HG02763 (cell line): ENCODE measurements around the gene OGDH.
A peak's percentile ranks its signal among the peaks of the same experiment; 100 is the strongest.
"Not testable (repeated sequence)": the region's sequence is repeated elsewhere in the genome, so short reads cannot be mapped to it uniquely, and the experiment has no call there.

ENCODE experiments used
- ATAC-seq: cut with Tn5 transposase; IDR thresholded peaks from one replicate; pipeline ENCODE4 v1.9.1; 2021; ENCODE audit warnings: mild to moderate bottlenecking, moderate library complexity; ENCODE audit not compliant: unreplicated experiment

Gene OGDH

DNA sequence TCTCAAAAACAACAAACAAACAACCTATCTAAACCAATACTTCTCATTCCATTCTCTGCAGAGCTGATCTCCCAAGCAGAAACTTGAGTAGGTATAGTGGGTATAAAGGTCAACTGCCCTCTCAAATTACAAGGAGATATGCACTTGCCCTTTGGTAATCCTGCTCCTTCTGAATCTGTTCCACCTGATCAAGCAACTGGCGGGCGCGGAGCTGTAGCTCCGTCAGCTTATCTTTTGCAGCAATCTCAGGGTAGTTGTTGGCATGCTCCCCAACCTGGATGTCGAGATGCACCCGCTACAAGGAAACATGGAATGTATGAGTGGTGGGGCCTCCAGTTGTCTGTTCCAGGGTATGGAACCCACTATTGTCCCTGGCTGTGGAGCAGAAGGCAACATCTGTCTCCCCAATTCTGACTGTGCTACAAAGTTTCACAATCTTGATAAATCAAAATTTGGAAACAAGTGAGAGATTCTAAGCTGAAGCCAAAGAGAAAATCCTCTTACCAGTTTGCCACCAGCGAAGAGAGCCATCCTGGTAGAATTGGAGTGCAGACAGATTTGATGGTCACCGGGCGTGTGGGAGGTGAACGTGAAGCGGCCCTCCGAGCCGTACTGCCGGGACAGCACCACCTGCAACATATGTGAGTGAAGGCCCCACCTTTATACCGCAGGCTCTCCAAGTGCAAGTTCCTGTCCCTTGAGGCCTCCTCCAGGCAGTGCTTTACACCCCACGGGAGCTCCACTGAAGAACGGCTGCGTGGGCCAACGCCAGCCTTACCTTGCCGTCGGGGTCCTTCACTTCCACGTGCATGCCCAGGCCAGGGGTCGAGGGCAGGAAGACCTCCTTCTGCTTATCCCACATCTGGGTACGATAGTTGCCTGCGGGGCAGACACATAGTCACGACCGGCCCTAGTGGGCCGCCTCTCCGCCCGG lies 25.2 kb upstream of the OGDH start:
- ATAC-seq, result peak; percentile 28

- peak; percentile 95 for ATAC-seq
Measured at GRCh38 chr7:44581879-44582603, 24.4 kb upstream of the OGDH start, which contains the start of gene TMED4. Gene TMED4, minus strand, starts transcription at chr7:44582231. Its CDS starts 25 bp downstream, at chr7:44582206.

DNA sequence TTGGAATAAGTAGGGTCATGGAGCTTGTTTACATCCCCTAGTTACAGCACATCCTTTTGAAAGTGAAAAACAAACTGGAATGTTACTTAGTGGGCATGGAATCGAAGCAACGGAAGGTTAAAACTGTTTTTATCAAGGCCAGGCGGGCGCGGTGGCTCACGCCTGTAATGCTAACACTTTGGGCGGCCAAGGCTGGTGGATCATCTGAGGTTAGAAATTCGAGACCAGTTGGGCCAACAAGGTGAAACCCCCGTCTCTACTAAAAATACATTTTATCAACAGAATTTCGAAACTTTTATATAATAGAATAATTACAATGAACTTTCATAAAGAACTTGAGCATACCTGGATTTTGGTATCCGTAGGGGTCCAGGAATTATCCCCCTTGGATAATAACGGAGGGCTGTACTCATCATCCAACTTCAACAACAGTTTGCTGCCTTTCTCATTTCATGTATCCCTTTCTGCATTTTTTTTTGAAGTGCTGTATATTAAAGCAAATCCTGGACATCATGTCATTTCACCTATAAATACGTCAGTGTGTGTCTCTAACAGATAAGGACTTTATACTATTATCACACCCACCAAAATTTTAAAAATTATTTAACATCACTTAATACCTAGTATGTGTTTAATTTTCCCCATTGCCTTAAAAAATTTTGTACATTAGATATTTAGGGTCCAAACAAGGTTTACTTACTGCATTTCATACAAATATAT lies 23.1 kb upstream of the OGDH start:
- ATAC-seq, result no peak

- no peak for ATAC-seq
Measured at GRCh38 chr7:44587843-44588711, 18.4 kb upstream of the OGDH start.

DNA sequence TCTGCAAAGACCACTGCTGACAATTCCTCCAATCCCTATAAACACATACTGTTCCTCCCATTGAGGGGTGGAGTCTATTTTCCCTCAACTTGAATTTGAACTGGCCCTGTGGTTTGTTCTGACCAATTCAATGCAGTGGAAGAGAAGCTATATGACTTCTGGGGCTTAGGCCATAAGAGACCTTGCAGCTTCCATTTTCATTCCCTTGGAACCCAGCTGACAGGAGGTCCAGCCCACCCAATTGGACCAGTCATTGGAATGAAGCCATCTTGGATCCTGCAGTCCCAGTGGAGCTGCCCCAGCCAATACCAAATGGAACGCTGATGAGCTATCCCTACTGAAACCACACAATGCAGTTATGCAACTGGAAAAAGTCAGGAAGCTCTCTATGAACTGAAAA lies 15.5 kb upstream of the OGDH start:
- no peak for ATAC-seq

- no peak for ATAC-seq
Measured at GRCh38 chr7:44595934-44596635, 10.3 kb upstream of the OGDH start.

GRCh38 chr7:44597181-44597580 lies 9.2 kb upstream of the OGDH start:
- ATAC-seq, result not testable (repeated sequence)

DNA sequence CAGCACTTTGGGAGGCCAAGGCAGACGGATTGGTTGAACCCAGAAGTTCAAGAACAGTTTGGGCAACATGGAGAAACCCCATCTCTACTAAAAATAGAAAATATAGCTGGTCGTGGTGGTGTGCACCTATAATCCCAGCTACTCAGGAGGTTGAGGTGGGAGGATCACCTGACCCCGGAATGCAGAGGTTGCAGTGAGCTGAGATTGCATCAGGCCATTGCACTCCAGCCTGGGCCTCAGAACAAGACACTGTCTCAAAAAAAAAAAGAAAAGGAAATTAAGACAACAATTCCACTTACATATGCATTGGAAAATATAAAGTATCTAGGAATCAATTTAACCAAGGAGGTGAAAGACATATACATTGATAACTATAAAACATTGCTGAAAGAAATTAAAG lies 7.2 kb upstream of the OGDH start:
- ATAC-seq, result no peak

- no peak for ATAC-seq
Measured at GRCh38 chr7:44602576-44602910, 3.9 kb upstream of the OGDH start.

GRCh38 chr7:44603193-44603592 lies 3.2 kb upstream of the OGDH start:
- ATAC-seq, result no peak

- ATAC-seq, result no peak
Measured at GRCh38 chr7:44604941-44605340, 1.5 kb upstream of the OGDH start.

GRCh38 chr7:44607141-44608068 lies 978 bp downstream of the OGDH start:
- no peak for ATAC-seq

GRCh38 chr7:44608916-44609648 lies 2.7 kb downstream of the OGDH start:
- ATAC-seq, result no peak

GRCh38 chr7:44609829-44610228 lies 3.4 kb downstream of the OGDH start:
- no peak for ATAC-seq

DNA sequence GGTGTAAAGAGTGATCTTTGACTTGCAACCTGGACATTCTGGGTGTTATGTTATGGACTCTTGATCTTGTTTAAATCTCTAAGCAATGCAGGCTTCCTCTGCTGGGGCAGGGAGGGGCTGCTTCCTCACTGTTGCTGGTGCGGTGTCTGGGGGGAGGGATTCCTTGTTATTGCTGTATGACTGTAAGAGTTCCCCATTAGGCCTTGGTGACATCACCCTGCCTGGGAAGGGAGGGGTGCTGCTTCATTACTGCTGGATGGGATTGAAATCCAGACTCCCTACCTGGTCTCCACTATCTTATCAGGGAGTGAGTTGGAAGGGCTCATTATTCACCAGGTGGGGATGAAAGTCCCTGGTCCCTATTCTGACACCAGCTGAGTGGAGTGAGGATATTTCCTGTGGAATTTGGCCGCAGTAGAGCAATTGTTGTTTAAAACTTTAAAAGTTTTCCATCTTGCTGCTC lies 8.8 kb downstream of the OGDH start:
- no peak for ATAC-seq

- no peak for ATAC-seq
Measured at GRCh38 chr7:44615793-44616192, 9.4 kb downstream of the OGDH start.

DNA sequence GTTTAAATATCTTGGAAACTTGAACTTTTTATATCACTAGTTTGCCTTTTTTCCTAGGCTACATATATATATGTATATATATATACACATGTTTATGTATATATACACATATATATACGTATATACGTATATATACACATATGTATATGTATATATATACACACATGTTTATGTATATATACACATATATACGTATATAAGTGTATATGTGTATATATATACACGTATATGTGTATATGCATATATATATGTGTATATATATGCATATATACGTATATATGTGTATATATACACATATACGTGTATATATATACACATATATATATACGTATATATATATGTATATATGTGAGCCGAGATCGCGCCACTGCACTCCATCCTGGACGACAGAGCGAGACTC lies 10.1 kb downstream of the OGDH start:
- ATAC-seq, result no peak
